ENCODE data around the gene FASTKD2.

DNA sequence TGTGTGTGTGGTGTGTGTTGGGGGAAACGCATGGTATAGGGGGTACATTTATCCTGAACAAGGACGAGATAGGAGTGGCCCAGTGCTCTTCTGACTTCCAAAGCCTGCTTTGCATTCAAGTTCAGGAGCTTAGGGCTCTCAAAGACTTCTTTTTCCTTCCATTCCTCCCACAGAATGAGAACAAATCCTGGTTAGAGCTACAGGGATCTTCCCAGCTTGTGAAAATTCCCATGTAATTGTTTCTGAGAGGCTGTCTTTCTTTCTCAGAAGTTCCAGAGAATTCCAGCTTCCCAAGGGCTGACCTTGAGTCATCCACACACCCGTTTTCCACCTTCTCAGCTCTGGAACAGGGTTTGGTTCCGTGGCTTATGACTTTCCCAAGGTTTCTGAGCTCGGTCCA lies 38.9 kb downstream of the FASTKD2 start:
- TF ChIP-seq, protein P1, sequence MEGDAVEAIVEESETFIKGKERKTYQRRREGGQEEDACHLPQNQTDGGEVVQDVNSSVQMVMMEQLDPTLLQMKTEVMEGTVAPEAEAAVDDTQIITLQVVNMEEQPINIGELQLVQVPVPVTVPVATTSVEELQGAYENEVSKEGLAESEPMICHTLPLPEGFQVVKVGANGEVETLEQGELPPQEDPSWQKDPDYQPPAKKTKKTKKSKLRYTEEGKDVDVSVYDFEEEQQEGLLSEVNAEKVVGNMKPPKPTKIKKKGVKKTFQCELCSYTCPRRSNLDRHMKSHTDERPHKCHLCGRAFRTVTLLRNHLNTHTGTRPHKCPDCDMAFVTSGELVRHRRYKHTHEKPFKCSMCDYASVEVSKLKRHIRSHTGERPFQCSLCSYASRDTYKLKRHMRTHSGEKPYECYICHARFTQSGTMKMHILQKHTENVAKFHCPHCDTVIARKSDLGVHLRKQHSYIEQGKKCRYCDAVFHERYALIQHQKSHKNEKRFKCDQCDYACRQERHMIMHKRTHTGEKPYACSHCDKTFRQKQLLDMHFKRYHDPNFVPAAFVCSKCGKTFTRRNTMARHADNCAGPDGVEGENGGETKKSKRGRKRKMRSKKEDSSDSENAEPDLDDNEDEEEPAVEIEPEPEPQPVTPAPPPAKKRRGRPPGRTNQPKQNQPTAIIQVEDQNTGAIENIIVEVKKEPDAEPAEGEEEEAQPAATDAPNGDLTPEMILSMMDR (IDR thresholded peaks at IDR 0.05; ENCODE audit: low read length): no peak
- TF ChIP-seq EZH2 (optimal IDR thresholded peaks at IDR 0.05; ENCODE audit: low read depth, low read length): no peak
